Measurements from ENCODE around the gene KXD1. TPM values are rescaled to one million over a fixed set of nuclear protein-coding genes. Genes with fewer than 3 reads are reported as not detected.
"Not testable (repeated sequence)": the region's sequence is repeated elsewhere in the genome, so short reads cannot be mapped to it uniquely, and the experiment has no call there.

KXD1 gene
- polyA plus RNA-seq, 1 donor = 56.5 TPM

DNA sequence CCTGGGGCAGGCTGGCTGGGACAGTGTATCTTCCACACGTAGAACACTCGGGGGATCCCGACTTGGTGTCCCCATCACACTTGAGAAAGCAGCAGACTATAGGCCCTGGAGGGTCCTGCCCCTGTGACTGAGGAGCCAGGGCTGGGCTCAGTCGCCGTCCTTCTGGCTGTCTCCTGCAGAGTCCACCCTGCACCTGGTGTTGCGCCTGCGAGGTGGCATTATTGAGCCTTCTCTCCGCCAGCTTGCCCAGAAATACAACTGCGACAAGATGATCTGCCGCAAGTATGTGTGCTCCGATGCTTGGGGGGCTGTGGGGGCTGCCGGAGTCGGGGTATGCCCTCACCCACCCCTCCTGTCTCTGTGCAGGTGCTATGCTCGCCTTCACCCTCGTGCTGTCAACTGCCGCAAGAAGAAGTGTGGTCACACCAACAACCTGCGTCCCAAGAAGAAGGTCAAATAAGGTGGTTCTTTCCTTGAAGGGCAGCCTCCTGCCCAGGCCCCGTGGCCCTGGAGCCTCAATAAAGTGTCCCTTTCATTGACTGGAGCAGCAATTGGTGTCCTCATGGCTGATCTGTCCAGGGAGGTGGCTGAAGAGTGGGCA, 17.1 kb downstream of the KXD1 start:
- DNase-seq = no peak

DNA sequence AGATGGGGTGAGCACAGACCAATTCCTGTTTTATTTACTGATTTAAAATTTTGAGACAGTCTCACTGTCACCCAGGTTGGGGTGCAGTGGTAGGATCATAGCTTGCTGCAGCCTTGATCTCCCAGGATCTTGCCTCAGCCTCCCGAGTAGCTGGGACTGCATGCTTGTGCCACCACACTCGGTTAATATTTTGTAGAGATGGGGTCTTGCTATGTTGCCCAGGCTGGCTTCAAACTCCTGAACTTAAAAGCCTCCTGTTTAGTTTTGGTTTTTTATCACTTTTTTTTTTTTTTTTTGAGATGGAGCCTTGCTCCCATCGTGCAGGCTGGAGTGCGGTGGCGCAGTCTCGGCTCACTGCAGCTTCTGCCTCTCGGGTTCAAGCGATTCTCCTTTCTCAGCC, 18.7 kb downstream of the KXD1 start:
- DNase-seq = no peak

DNA sequence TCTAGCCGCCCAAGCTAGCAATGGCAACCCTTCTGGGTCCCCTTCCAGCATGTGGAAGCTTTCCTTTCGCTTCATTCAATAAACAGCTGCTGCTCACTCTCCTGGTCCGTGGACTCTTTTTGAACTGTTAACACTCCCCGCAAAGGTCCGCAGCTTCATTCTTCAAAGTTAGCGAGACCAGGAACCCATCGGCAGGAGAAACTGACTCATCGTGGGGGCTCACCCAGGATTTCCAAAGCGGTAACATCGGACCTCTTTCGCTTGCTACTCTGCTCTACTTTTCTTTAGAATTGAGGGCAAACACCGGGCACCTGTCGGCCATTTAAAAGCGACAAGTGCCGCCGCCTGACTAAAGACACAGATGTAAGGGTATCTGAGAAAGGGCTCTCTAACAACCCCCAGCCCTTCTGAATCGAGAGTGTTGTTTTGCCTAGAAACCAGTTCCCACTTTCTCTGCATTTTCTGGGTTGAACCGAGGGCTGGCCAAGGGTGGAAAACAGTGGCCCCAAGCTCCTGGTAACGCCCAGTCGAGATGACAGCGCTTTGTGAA, 19.8 kb downstream of the KXD1 start:
- no peak for DNase-seq

DNA sequence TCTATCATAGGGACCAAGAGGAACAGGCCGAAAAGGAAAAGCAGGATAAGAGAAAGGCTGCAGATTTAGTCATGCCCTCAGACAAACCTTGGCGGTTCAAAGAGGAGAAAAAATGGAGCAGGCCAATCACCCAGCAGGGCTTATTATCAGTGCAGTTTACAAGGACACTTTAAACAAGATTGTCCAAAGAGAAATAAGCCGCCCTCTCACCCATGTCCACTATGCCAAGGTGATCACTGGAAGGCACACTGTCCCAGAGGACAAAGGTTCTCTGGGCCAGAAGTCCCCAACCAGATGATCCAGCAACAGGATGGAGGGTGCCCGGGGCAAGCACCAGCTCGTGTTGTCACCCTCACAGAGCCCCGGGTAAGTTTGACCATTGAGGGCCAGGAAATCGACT, 22.6 kb downstream of the KXD1 start:
- DNase-seq = no peak

DNA sequence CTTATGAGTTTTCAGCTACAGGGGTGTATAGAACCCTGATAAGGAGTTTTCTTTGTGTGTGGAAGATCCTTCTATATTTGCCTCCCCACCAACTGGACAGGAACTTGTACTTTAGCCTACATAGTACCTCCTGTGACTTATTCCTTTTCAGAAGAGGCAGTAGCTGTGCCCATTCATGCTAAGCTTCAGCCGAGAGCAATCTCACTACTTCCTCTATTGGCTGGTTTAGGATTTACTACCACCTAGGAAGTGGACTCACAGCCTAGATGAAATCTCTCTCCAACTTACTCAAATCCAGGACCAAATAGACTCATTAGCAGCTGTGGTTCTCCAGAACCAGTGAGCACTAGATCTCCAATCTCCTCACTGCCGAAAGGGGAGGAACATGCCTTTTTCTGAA, 28.6 kb downstream of the KXD1 start:
- no peak for DNase-seq

DNA sequence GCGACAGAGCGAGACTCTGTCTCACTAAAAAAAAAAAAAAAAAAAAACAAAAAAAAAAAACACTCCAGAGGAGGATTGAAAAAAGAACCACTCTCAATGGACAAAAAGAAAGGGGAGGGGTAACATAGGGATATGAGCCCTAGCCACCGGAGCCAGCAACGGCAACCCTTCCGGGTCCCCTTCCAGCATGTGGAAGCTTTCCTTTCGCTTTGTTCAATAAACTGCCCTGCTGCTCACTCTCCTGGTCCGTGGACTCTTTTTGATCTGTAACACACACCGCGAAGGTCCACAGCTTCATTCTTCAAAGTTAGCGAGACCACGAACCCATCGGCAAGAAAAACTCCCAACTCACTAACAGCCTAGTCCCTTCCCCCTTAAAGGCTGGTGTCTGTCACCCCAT, 29.9 kb downstream of the KXD1 start:
- no peak for DNase-seq

DNA sequence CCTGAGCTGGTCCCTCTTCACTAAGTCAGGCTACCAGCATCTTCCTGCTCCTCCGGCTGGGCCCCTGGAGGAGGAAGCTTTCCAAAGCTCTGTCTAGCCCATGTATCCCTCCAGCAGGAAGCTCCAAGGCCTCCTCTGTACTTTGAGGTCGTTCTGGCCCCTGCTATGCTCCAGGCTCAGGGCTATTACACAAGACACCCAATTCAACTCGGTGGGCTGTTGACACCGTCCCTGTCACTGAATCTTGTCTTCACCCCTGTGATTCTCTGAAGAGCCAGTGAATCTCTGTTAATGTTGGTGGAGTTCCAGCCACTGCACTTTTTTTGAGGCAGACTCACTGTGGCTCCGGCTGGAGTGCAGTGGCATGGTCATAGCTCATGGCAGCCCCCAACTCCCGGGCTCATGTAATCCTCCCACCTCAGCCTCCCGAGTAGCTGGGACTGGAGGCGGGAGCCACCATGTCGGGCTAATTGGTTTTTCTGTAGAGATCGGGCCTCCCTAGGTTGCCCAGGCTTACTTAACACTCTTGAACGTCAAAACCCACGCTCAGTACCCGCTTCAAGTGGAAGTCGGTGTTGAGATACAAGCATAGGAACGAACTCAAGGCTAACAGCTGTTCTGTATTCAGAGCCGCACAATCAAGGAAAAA, 30.4 kb downstream of the KXD1 start:
- no peak for DNase-seq

DNA sequence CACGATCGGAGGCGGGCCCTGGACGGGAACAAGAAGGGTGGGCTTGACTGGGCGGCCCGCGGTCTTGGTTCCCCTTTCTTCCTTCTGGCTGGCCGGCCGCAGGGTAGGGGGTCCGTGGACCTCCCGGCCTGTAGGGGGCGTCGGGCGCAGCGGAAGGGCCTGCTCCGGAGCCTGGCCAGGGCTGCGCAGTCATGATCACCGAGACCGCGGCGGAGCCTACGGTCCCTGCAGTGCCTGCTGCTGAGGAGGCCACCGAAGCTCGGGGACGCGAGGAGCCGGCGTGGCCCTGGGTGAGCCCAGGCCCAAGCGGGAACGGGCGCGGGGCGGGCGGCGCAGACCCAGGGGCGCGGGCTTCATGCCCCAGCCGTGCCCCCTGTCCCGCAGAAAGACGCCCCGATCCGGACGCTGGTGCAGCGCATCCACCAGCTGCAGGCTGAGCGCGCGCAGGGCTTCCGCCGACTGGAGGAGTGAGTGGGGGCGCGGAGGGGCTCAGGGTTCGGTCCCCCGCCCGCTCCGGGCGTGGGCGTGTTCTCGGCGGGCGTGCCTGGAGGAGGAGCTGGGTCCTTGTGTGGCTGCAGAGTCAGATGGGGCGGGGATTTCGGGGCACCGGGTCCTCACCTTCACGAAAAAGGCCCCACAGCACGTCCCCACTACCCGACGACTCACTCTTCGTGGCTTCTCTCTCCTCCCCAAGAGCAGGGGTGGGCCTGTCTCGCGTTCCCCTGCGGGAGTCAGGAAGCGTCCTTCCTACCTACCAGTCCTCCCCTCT, 31.1 kb downstream of the KXD1 start, which contains the start of gene REX1BD:
Gene REX1BD (plus strand): TSS at position 188 of the 769 bp plus-strand sequence. CDS start 4 bp downstream, at position 192.
- peak; percentile 84 for DNase-seq

DNA sequence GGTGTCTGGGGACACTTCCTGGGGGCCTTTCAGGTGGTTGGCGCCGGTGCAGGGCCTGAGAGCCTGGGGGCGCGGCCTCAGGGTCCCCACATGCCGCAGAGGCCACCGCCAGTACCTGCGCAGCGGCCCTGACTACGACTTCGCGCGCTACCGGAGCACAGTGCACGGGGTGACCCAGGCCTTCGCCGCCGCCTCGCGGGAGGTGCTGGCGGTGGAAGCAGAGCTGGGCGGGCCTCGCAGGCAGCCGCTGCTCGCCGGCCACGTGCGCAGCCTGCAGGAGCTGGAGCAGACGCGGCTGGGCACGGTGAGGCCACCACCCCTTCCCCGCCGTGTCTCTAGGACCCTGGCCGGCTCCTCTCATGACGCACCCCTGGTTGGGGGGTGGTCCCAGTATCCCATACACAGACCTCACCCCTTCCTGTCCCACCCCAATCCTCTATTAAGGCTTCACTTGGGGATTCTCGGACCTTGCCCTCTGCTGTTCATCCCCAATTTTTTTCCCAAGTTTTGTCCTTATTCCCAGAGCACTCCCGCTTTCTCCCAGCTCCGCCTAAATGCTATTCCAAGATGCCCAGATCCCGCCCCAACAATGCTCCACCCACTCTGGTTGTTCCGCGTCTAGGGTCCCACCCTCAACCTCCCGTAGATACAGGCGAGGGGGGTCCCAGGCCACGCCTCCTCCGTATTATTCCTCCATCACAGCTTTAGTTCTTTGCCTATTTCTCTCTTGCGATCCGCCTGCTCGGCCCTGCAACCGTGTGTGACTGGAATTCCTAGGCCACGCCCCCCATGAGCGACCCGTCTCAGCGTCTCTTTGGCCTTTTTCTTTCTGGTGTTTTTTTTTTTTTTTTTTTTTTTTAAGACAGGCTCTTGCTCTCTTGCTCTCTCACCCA, 32.0 kb downstream of the KXD1 start:
- DNase-seq = peak; percentile 66

DNA sequence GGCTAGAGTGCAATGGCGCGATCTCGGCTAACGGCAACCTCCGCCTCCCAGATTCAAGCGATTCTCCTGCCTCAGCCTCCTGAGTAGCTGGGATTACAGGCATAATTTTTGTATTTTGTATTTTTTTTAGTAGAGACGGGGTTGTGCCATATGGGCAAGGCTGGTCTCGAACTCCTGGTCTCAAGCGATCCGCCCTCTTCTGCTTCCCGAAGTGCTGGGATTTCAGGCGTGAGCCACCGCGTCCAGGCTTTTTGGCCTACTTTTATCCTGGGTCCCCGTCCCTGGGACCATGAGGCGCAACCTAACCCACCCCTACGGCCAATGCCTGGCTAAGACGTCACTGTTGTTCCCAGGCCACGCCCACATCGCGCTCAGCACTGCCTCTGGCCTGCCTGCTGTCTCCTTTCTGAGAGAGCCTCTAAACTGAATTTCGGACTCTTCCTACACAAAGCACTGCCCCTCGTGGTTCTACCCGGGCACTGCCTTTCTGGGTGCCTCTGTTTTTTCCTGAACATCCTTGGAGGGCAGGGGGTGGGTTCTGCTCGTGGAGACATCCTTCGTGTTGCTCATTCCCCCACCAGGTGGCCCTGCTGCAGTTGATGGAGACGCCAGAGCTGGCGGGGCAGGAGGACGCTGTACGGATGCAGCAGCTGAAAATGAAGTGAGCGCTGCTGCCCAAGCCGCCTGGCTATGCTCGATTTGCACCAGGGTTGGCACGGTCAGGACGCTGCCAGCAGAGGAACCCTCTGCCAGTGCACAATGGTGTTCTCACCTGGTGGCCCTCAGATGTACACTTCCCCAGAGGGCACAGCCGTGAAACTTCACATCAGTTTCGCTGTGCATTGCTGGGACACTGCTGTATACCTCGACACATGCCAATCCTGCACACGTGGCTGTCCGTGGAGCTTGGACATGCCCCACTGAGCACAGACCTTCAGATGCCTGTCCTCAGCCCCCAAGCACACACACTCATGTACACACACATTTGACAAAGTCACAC, 32.9 kb downstream of the KXD1 start:
- DNase-seq = peak; percentile 83

DNA sequence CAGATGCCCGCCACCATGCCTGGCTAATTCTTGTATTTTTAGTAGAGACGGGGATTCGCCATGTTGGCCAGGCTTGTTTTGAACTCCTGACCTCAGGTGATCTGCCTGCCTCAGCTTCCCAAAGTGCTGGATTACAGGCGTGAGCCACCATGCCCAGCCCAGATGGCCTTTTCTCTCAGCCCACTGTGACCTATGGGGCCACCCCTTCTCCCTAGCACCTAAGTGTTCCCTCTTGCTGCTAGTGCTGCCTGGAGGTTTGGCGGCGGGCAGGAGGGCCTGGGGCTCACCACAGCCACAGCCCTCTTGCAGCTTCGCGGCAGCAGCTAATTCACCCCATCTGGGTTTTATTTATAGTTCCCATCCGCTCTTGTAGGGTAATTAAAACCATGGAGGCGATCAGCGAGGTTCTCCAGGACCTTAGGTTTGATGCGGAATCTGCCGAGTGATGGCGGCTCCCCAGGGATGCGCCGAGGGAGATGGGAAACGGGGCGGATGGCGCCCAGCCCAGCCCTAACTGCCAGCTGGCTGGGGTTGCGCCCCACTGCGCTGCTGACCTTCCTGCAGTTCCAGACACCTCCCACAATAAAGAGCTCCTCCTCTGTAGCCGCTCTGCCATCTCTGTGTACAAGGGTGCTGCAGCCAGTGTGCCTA, 34.2 kb downstream of the KXD1 start:
- DNase-seq = no peak

DNA sequence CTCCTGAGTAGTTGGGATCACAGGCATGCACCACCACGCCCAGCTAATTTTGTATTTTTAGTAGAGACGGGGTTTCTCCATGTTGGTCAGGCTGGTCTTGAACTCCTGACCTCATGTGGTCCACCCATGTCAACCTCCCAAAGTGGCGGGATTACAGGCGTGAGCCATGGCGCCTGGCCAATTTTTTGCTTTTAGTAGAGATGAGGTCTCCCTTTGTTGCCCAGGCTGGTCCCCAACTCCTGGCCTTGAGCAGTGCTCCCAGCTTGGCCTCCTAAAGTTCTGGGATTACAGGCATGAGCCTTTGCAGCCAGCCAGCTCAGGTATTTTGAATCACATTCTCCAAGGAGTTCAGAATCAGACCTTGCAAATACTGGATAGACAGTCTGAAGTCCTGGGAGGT, 35.1 kb downstream of the KXD1 start:
- not testable (repeated sequence) for DNase-seq

DNA sequence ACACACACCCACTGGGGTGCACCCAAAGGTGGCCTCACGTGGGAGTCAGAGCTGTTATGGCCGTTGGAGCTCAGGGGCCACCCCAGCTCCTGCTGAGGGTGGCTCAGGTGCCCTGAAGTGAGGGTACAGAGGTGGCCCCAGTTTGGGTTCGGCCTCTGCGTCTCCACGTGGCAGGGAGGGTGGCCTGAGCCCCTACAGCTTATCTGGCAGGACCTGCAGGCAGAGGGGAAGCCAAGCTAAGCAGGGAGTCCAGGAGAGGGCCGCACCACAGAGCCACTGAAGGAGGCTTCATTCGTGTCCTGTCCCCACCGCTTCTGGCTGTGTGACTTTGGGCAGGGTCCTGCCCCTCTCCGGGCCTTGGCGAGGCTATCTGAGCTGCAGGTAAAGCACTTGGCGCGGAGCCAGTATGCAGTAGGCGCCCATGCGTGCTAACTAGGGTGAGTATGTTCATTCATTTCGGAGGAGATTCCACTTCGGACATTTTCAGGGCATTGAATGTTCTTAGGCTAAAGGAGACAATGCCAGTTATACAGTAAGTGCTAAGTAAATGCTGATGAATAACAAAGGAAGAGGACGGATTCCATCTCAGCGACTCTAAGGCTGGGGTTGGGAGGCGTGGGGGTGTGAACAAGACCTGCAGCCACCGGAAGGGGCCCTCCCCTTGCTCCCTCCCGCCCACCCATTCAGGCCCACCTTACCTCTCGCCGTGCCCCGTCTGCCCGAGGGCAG, 35.9 kb downstream of the KXD1 start:
- no peak for DNase-seq

DNA sequence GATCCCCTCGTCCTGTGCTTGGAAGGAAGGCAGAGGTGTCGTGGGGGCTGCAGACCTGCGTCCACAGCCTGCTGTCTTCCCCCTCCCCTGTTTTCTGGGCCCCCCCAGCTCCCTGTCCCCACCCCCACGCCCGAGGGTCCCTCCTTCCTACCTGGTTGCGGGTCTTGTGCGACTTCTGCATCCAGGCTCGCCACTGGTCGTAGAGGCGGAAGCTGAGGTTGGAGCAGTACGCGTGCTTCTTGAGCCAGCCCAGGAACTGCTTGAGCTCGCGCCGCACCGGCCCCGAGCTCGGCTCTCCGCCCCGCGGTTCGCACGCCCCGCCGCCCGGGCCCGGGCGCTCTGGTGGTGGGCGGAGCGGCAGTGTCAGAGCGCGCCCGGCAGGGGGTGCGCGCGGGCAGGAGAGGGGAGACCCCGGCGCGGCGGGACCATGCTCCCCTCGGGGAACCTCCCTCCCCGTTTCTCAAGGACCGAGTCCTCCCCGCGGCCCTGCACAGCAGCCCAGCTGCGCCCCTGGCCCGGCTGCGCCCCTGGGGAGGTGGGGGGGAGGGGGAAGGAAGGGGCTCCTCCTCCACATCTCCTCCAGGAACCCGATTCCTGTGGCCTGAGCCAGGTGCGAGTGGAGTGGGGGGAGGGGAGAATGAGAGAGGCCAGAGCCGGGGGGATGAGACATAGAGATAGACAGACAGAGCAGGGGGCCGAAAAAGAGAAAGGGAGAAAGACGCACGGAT, 36.6 kb downstream of the KXD1 start:
- peak; percentile 87 for DNase-seq

DNA sequence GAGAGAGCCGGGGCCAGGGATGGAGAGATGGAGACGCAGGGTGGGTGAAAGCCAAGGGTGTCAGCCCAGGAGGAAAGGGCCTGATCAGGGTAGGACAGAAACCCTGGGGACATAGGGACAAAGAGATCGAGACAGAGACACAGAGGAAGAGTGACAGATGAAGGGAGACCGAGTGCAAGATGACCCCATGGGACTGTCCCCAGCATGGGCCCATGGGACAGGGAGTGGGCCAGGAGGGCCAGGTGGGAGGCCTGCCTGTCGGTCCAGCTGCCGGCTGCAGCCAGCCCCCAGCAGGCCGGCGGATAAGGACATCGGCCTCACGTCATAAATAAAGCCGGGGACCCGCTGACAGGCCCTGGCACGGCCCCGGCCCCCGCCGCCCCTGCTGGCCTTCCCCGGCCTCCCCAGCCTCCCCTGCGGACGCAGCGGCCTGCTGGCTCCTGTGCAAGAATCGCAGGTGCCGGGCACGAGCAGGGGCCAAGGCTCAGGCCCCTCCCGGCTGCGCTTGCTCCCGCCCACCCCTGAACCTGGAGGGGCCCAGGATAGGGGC, 37.2 kb downstream of the KXD1 start:
- no peak for DNase-seq

DNA sequence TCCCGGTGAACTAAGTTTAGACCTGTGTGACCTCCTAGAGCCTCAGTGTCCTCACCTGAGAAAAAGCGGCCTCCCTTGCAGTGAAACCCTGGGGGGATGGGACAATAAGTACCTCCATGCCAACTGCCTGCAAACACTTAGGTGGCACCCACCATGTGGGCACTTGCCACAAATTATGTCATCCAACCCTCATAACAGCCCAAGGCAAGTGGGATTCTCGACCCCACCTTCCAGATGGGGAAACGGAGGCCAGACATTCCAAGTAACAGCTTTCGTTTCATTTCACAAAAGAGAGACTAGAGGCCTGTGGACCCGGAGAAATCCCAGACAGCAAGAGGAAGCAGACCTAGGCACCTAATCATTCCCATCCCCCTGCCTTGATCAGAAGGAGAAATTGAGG, 37.8 kb downstream of the KXD1 start:
- DNase-seq = no peak

DNA sequence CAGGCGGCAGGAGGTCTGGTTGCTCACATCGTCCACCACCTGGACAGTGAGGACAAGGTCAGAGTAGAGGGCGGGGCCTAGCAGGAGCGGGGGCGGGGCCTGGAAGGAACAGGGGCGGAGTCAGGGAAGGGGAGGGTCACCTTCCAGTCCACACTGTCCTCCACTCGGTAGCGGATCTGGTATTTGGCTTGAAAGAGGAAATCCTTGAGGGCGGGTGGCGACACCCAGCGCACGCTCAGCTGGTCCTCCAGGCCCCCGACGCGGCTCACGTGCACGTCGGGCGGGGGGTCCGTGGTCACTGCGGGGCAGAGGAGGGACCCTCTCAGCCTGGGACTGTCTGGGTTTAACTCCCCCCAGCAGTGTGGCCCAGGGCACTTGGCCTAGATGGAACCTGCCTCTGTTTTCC, 39.1 kb downstream of the KXD1 start:
- no peak for DNase-seq
